Neural progenitor cell (in vitro differentiated cells): ENCODE data around the gene UNC93A.

Experiments
- CTCF ChIP-seq: fragments of 200-600 bp; sonication (generic); IDR thresholded peaks from 2 replicates; pipeline ENCODE4 v1.5.1; 2017; ENCODE audit warnings: antibody characterized with exemption, mild to moderate bottlenecking
- EZH2 ChIP-seq: fragments of 200-600 bp; sonication (generic); IDR thresholded peaks from 2 replicates; pipeline ENCODE4 v1.6.1; 2017; ENCODE audit warnings: antibody characterized with exemption, mild to moderate bottlenecking, moderate library complexity

- TF ChIP-seq CTCF (no peak), EZH2 (no peak)
Measured at GRCh38 chr6:167300902-167301777, 10.0 kb downstream of the UNC93A start.
